CD14-positive monocyte (primary cell): Measurements from ENCODE around the gene MRPL9. TPM values are rescaled to one million over a fixed set of nuclear protein-coding genes. Genes with fewer than 3 reads are reported as not detected.
A peak's percentile ranks its signal among the peaks of the same experiment; 100 is the strongest.

ENCODE experiments used
- DNase-seq, 3 donors: peaks; one replicate each; pipeline ENCODE4 v3.0.0-alpha.2; 2011 to 2022
- H2AFZ ChIP-seq: 2 replicates; pipeline ENCODE4 v1.6.0; 2012; ENCODE audit warnings: mild to moderate bottlenecking, low read depth, low read length, inconsistent platforms; ENCODE audit not compliant: insufficient read depth, poor library complexity, severe bottlenecking
- H3K27ac ChIP-seq, 2 donors: 1 replicate in 1 of 2; 2 replicates in 1 of 2; pipeline ENCODE4 v1.5.1; 2012 to 2013; ENCODE audit warnings: low read length in 2 of 2, control low read depth in 1 of 2, inconsistent platforms in 1 of 2, low read depth in 1 of 2, mild to moderate bottlenecking in 1 of 2
- H3K27me3 ChIP-seq, 2 donors: one replicate each; pipeline versions ENCODE4 v1.6.0 to v1.6.1; 2011 to 2013; ENCODE audit warnings: low read length in 2 of 2; ENCODE audit not compliant: control insufficient read depth in 2 of 2, insufficient read depth in 2 of 2
- H3K36me3 ChIP-seq, 2 donors: replicated peaks in 1 of 2; 1 replicate in 1 of 2; 2 replicates in 1 of 2; pipeline versions ENCODE4 v1.5.1 to v1.6.1; 2012 to 2013; ENCODE audit warnings: low read length in 2 of 2, control low read depth in 1 of 2, inconsistent platforms in 1 of 2, mild to moderate bottlenecking in 1 of 2; ENCODE audit not compliant: insufficient read depth in 2 of 2, control insufficient read depth in 1 of 2
- H3K4me1 ChIP-seq, 2 donors: 1 replicate in 1 of 2; 2 replicates in 1 of 2; pipeline versions ENCODE4 v1.5.1 to v1.6.1; 2012 to 2013; ENCODE audit warnings: low read length in 2 of 2, control low read depth in 1 of 2, inconsistent platforms in 1 of 2, mild to moderate bottlenecking in 1 of 2, moderate library complexity in 1 of 2; ENCODE audit not compliant: insufficient read depth in 2 of 2, control insufficient read depth in 1 of 2
- H3K4me2 ChIP-seq: replicated peaks from 2 replicates; pipeline ENCODE3; 2012; ENCODE audit warnings: low read length, moderate library complexity, mild to moderate bottlenecking; ENCODE audit not compliant: poor library complexity, severe bottlenecking; ENCODE audit errors: extremely low read depth
- H3K4me3 ChIP-seq, 3 experiments: fragments of 200-600 bp in 1 of 3; sonication (generic) in 1 of 3; replicated peaks in 1 of 3; 1 replicate in 2 of 3; 2 replicates in 1 of 3; pipeline ENCODE4 v1.5.1; 2011 to 2013; ENCODE audit warnings: low read length in 3 of 3, mild to moderate bottlenecking in 3 of 3, control low read depth in 2 of 3, low read depth in 2 of 3, inconsistent platforms in 1 of 3, moderate library complexity in 1 of 3
- H3K79me2 ChIP-seq: 2 replicates; pipeline ENCODE4 v1.6.0; 2012; ENCODE audit warnings: mild to moderate bottlenecking, control low read depth, inconsistent platforms, low read length, moderate library complexity; ENCODE audit not compliant: insufficient read depth
- H3K9ac ChIP-seq: 2 replicates; pipeline ENCODE4 v1.6.0; 2017; ENCODE audit warnings: low read length, mild to moderate bottlenecking; ENCODE audit not compliant: insufficient read depth, poor library complexity, severe bottlenecking
- H3K9me3 ChIP-seq, 2 donors: replicated peaks in 1 of 2; 1 replicate in 1 of 2; 2 replicates in 1 of 2; pipeline versions ENCODE4 v1.5.1 to v1.6.1; 2012 to 2013; ENCODE audit warnings: low read length in 2 of 2, control low read depth in 1 of 2; ENCODE audit not compliant: control insufficient read depth in 1 of 2, insufficient read depth in 1 of 2
- H4K20me1 ChIP-seq: 2 replicates; pipeline ENCODE4 v1.6.0; 2012; ENCODE audit warnings: mild to moderate bottlenecking, low read length, control low read depth, moderate library complexity; ENCODE audit not compliant: insufficient read depth
- H3K27ac Mint-ChIP-seq, 7 donors: one replicate each; pipeline ENCODE4 v1.8.0; 2020; ENCODE audit warnings: mild to moderate bottlenecking in 7 of 7, mixed read lengths in 7 of 7, moderate library complexity in 6 of 7, inconsistent platforms in 2 of 7
- H3K27me3 Mint-ChIP-seq, 3 donors: one replicate each; pipeline ENCODE4 v1.8.0; 2021 to 2022; ENCODE audit warnings: low read depth in 3 of 3, mild to moderate bottlenecking in 3 of 3, mixed read lengths in 3 of 3, moderate library complexity in 3 of 3, inconsistent platforms in 1 of 3
- H3K36me3 Mint-ChIP-seq, 2 donors: one replicate each; pipeline ENCODE4 v1.8.0; 2020; ENCODE audit warnings: mixed read lengths in 2 of 2, inconsistent platforms in 1 of 2, mild to moderate bottlenecking in 1 of 2
- H3K4me1 Mint-ChIP-seq: one replicate; pipeline ENCODE4 v1.8.0; 2020; ENCODE audit warnings: mild to moderate bottlenecking, mixed read lengths
- H3K4me3 Mint-ChIP-seq, 2 donors: one replicate each; pipeline ENCODE4 v1.8.0; 2020; ENCODE audit warnings: mild to moderate bottlenecking in 2 of 2, mixed read lengths in 2 of 2, moderate library complexity in 1 of 2
- H3K9me3 Mint-ChIP-seq, 7 donors: one replicate each; pipeline ENCODE4 v1.8.0; 2020 to 2022; ENCODE audit warnings: mixed read lengths in 7 of 7, mild to moderate bottlenecking in 6 of 7, moderate library complexity in 6 of 7, inconsistent platforms in 2 of 7
- CTCF ChIP-seq: fragments of 200-600 bp; IDR thresholded peaks from one replicate; pipeline ENCODE4 v1.8.0; 2022; ENCODE audit warnings: antibody characterized with exemption, mild to moderate bottlenecking
- WGBS: methylation state at CpG from one replicate; pipeline ENCODE4 v1.1.5; 2013; ENCODE audit warnings: missing lambda C conversion rate; ENCODE audit not compliant: insufficient coverage; 5-methylcytosine and 5-hydroxymethylcytosine counted together
- intact Hi-C, 2 donors: fragments of 100-400 bp; cut with micrococcal nuclease; formaldehyde crosslinking; loops; one replicate each; pipeline versions ENCODE4 v1.15.0 to v1.15.1; 2023
- polyA plus RNA-seq, 3 donors: library from polyadenylated mRNA; depleted of rRNA in 1 of 3; unstranded in 2 of 3; stranded (reverse) in 1 of 3; fragments of 300-500 nt in 2 of 3; fragments of >200 nt in 1 of 3; fragmentation: Illumina TruSeq in 2 of 3; gene quantifications; 1 replicate in 2 of 3; 2 replicates in 1 of 3; pipeline ENCODE4 v1.2.3, GENCODE V29; 2012 to 2021

The MRPL9 gene
- polyA plus RNA-seq, 3 donors = 25.6 to 56.6 (median 56.4) TPM

DNA sequence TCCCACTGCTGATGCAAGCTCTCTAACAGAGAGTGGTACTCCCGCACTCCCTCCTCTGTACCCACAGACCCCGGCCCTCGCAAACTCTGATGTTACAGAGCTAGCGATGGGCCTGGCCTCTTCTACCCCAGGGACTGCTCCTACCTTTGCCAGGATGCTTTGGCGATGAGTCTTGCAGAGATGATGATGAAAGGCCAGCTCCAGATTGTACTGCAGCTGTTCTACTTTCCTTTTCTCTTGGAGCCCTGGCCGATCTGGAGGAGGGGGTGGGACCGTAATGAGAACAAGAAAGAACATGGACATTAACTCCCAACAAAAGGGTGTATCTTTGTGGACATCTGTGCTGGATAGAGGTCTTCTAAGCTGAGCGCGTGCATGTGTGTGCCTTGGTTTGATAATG lies 47.9 kb upstream of the MRPL9 start:
- Histone ChIP-seq H3K9ac (no peak overlapping the region), H3K36me3 (no peaks in the 10 kb centered on the region), H3K27me3 (no peaks in the 10 kb centered on the region), H3K4me1 (peaks cover 0 to 6% of the 10 kb centered on the region in 2 donors), H3K79me2 (no peaks in the 10 kb centered on the region), H3K27ac (no peak overlapping the region), H3K4me3 (no peak overlapping the region), H2AFZ (no peak overlapping the region), H3K4me2 (no peak overlapping the region), H3K9me3 (no peaks in the 10 kb centered on the region), H4K20me1 (no peaks in the 10 kb centered on the region)
- intact Hi-C loops = no loop called here
- no peak for DNase-seq
- Mint-ChIP-seq H3K27ac (peak overlapping the region in 1 of 7 donors; percentile 67), H3K9me3 (no peaks in the 10 kb centered on the region), H3K4me1 (peaks cover 17% of the 10 kb centered on the region), H3K36me3 (no peaks in the 10 kb centered on the region), H3K27me3 (peaks cover 9 to 19% (median 18%) of the 10 kb centered on the region in 3 donors), H3K4me3 (no peak overlapping the region)
- 86% methylated on average over 1 of the region's 9 CpGs for WGBS
- no peak for TF ChIP-seq CTCF

DNA sequence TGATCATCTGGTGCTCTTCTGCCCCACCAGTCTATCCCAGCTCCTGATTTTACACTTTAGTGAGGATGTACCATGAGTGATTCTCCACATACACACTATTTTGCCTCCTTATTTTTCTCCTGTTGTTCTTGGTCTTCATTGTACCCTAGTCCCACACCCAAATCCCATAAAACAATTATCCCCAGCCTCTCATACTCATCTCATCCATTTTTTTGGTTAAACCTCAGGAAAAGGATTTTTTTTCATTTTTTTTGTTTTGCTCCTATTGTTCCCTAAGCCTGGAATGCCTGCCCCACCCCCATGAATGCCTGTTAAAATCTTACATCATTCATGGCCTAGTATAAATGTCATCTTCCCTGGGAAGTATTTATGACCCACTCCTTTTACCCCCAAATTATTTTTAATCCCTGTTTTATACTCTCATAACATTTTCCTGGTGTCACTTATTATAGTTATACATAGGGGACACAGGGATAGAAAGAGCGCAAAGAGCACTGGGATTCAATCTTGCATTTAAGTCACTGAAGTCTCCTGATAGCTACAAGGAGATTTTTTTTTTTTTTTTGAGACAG lies 46.8 kb upstream of the MRPL9 start:
- Histone ChIP-seq H3K4me2 (no peak overlapping the region), H4K20me1 (no peaks in the 10 kb centered on the region), H3K4me1 (peaks cover 0 to 6% of the 10 kb centered on the region in 2 donors), H2AFZ (no peak overlapping the region), H3K27ac (no peak overlapping the region), H3K27me3 (no peaks in the 10 kb centered on the region), H3K79me2 (no peaks in the 10 kb centered on the region), H3K9me3 (no peaks in the 10 kb centered on the region), H3K4me3 (no peak overlapping the region), H3K36me3 (no peaks in the 10 kb centered on the region), H3K9ac (no peak overlapping the region)
- no peaks in the 10 kb centered on the region for H3K36me3 Mint-ChIP-seq
- no peak for TF ChIP-seq CTCF
- H3K27me3 Mint-ChIP-seq = peaks cover 9 to 17% (median 12%) of the 10 kb centered on the region in 3 donors
- no peak overlapping the region for H3K27ac Mint-ChIP-seq
- DNase-seq = no peak
- WGBS = no CpG with 5 or more reads among the region's 1 CpG
- no peaks in the 10 kb centered on the region for H3K9me3 Mint-ChIP-seq
- no peak overlapping the region for H3K4me3 Mint-ChIP-seq
- intact Hi-C loops = no loop called here
- H3K4me1 Mint-ChIP-seq = peaks cover 15% of the 10 kb centered on the region
